B cell (primary cell): Measurements from ENCODE around the gene NKTR. TPM values are rescaled to one million over a fixed set of nuclear protein-coding genes. Genes with fewer than 3 reads are reported as not detected.

Experiments
- ATAC-seq: fragments of 200-7000 bp; cut with Tn5 transposase; one replicate; pipeline ENCODE4 v1.10.0; 2021; ENCODE audit warnings: low read depth, mild to moderate bottlenecking, moderate number of reproducible peaks, moderate library complexity
- CTCF ChIA-PET: fragments of 350-600 bp; sonication (Branson Sonifier 250); formaldehyde crosslinking; loops from one replicate; lab custom pipeline; 2021; ENCODE audit warnings: antibody characterized with exemption, inconsistent platforms; lab: Charles Lee
- POLR2A ChIA-PET: fragments of 350-600 bp; sonication (Branson Sonifier 250); formaldehyde crosslinking; loops from one replicate; lab custom pipeline; 2021; ENCODE audit warnings: antibody characterized with exemption; lab: Charles Lee
- DNase-seq: peaks from one replicate; pipeline ENCODE4 v3.0.0; 2013
- H2AFZ ChIP-seq: 2 replicates; pipeline ENCODE4 v1.6.1; 2012; ENCODE audit warnings: mild to moderate bottlenecking, low read depth, low read length; ENCODE audit not compliant: insufficient read depth, poor library complexity, severe bottlenecking
- H3K27ac ChIP-seq, 2 donors: 1 replicate in 1 of 2; 2 replicates in 1 of 2; pipeline ENCODE4 v1.5.1; 2012 to 2013; ENCODE audit warnings: low read length in 2 of 2, mild to moderate bottlenecking in 2 of 2, moderate library complexity in 1 of 2
- H3K27me3 ChIP-seq, 4 experiments: fragments of 200-600 bp in 1 of 4; sonication (generic) in 1 of 4; replicated peaks in 1 of 4; 1 replicate in 2 of 4; 2 replicates in 2 of 4; pipeline versions ENCODE4 v1.6.1 to v1.7.0; 2013 to 2016; ENCODE audit warnings: low read length in 3 of 4, mild to moderate bottlenecking in 2 of 4, mixed read lengths in 1 of 4, moderate library complexity in 1 of 4; ENCODE audit not compliant: insufficient read depth in 4 of 4, control insufficient read depth in 3 of 4; ENCODE audit errors: control extremely low read depth in 1 of 4
- H3K36me3 ChIP-seq, 2 experiments: replicated peaks in 1 of 2; 1 replicate in 1 of 2; 2 replicates in 1 of 2; pipeline versions ENCODE4 v1.6.1 to v1.7.1; 2013; ENCODE audit warnings: low read length in 1 of 2; ENCODE audit not compliant: insufficient read depth in 2 of 2, control insufficient read depth in 1 of 2; ENCODE audit errors: control extremely low read depth in 1 of 2, extremely low read depth in 1 of 2
- H3K4me1 ChIP-seq, 2 donors: fragments of 200-600 bp in 1 of 2; sonication (generic) in 1 of 2; 1 replicate in 1 of 2; 2 replicates in 1 of 2; pipeline versions ENCODE4 v1.5.1 to v1.6.1; 2013 to 2017; ENCODE audit warnings: low read length in 2 of 2; ENCODE audit not compliant: control insufficient read depth in 2 of 2, insufficient read depth in 2 of 2
- H3K4me2 ChIP-seq: replicated peaks from 2 replicates; pipeline ENCODE3; 2012; ENCODE audit warnings: mild to moderate bottlenecking, low read depth, low read length; ENCODE audit not compliant: poor library complexity, severe bottlenecking
- H3K4me3 ChIP-seq, 5 experiments: fragments of 200-600 bp in 1 of 5; sonication (generic) in 1 of 5; 1 replicate in 3 of 5; 2 replicates in 2 of 5; pipeline versions ENCODE4 v1.5.1 to v1.7.0; 2011 to 2016; ENCODE audit warnings: low read length in 4 of 5, mild to moderate bottlenecking in 4 of 5, low read depth in 2 of 5, control low read depth in 1 of 5, moderate library complexity in 1 of 5; ENCODE audit not compliant: insufficient read depth in 1 of 5; ENCODE audit errors: control extremely low read depth in 1 of 5, extremely low read depth in 1 of 5
- H3K79me2 ChIP-seq: fragments of 200-600 bp; sonication (generic); one replicate; pipeline ENCODE4 v1.6.0; 2016; ENCODE audit warnings: low read length; ENCODE audit not compliant: control insufficient read depth, insufficient read depth
- H3K9ac ChIP-seq: fragments of 200-600 bp; sonication (generic); 2 replicates; pipeline ENCODE4 v1.6.1; 2017; ENCODE audit warnings: mild to moderate bottlenecking, low read length, moderate library complexity
- H3K9me3 ChIP-seq, 3 donors: one replicate each; pipeline versions ENCODE4 v1.6.1 to v1.7.1; 2013; ENCODE audit warnings: low read length in 2 of 3; ENCODE audit not compliant: control insufficient read depth in 2 of 3, insufficient read depth in 1 of 3; ENCODE audit errors: control extremely low read depth in 1 of 3
- H4K20me1 ChIP-seq: 2 replicates; pipeline ENCODE4 v1.6.0; 2012; ENCODE audit warnings: mild to moderate bottlenecking, low read length; ENCODE audit not compliant: insufficient read depth, control insufficient read depth, poor library complexity, severe bottlenecking
- H3K27ac Mint-ChIP-seq: one replicate; pipeline ENCODE4 v1.8.0; 2021; ENCODE audit warnings: mixed read lengths
- H3K27me3 Mint-ChIP-seq: one replicate; pipeline ENCODE4 v1.8.0; 2021; ENCODE audit warnings: mixed read lengths
- H3K4me1 Mint-ChIP-seq: one replicate; pipeline ENCODE4 v1.8.0; 2021; ENCODE audit warnings: mixed read lengths
- H3K4me3 Mint-ChIP-seq: one replicate; pipeline ENCODE4 v1.8.0; 2021; ENCODE audit warnings: mixed read lengths
- H3K9me3 Mint-ChIP-seq: one replicate; pipeline ENCODE4 v1.8.0; 2022; ENCODE audit warnings: mixed read lengths; ENCODE audit not compliant: insufficient read depth
- EZH2 ChIP-seq: IDR thresholded peaks from 2 replicates; pipeline ENCODE4 v1.6.1; 2012; ENCODE audit warnings: borderline replicate concordance, low read depth, mild to moderate bottlenecking, moderate library complexity, low read length; ENCODE audit not compliant: insufficient read depth, poor library complexity, severe bottlenecking
- WGBS: methylation state at CpG from one replicate; pipeline ENCODE4 v1.1.5; 2013; ENCODE audit warnings: missing lambda C conversion rate; ENCODE audit not compliant: insufficient coverage; 5-methylcytosine and 5-hydroxymethylcytosine counted together
- intact Hi-C: fragments of 100-400 bp; cut with micrococcal nuclease; formaldehyde crosslinking; loops from one replicate; pipeline ENCODE4 v1.10.0; 2022
- polyA plus RNA-seq: library from polyadenylated mRNA; depleted of rRNA; stranded (reverse); fragments of >200 nt; gene quantifications from 2 replicates; pipeline ENCODE4 v1.2.3, GENCODE V29; 2012
- total RNA-seq, 2 donors: library from RNA; stranded (reverse); fragments of 120-200 nt in 1 of 2; gene quantifications; 1 replicate in 1 of 2; 2 replicates in 1 of 2; pipeline versions ENCODE4 v1.2.3 to v1.2.4, GENCODE V29; 2013 to 2022
- TF ChIP-seq, protein P1 (sequence below): fragments of 200-600 bp; IDR thresholded peaks from one replicate; pipeline ENCODE4 v1.8.0; 2022; ENCODE audit warnings: antibody characterized with exemption, mild to moderate bottlenecking

Gene NKTR
- total and polyA plus RNA-seq, 2 donors (not counting 1 experiment from before 2014, with no cell fraction given): 58.0 to 227 TPM

GRCh38 chr3:42633544-42633943 lies 33.1 kb downstream of the NKTR start:
- ATAC-seq: no peak
- no peak overlapping the region for H3K4me3 Mint-ChIP-seq

DNA sequence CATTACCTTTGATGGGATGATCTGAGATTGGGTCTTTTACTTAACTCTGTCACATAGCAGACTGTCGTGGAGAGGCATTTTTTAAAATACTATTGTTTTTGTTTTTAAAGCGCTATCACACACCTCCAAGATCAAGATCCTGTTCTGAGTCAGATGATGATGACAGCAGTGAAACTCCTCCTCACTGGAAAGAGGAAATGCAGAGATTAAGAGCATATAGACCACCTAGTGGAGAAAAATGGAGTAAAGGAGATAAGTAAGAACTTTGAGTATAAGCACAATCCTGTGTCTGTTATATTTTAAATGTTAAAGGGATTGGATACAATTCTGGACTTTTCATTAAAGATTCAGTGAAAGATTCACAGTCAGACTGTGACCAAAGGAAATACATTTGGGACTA lies 34.6 kb downstream of the NKTR start:
- no peak overlapping the region for H3K4me2 ChIP-seq
- no peak overlapping the region for H2AFZ ChIP-seq
- H3K9ac ChIP-seq: no peak overlapping the region
- WGBS: no CpG with 5 or more reads among the region's 2 CpGs
- H3K79me2 ChIP-seq: no peaks in the 10 kb centered on the region
- ChIA-PET CTCF (interaction anchor here (3.0 kb wide), 1 partner anchor 63 kb away, joined by 8 read pairs; no protein-coding TSS in a partner anchor), POLR2A (no interaction called here)
- no peaks in the 10 kb centered on the region for H4K20me1 ChIP-seq
- TF ChIP-seq, protein P1, sequence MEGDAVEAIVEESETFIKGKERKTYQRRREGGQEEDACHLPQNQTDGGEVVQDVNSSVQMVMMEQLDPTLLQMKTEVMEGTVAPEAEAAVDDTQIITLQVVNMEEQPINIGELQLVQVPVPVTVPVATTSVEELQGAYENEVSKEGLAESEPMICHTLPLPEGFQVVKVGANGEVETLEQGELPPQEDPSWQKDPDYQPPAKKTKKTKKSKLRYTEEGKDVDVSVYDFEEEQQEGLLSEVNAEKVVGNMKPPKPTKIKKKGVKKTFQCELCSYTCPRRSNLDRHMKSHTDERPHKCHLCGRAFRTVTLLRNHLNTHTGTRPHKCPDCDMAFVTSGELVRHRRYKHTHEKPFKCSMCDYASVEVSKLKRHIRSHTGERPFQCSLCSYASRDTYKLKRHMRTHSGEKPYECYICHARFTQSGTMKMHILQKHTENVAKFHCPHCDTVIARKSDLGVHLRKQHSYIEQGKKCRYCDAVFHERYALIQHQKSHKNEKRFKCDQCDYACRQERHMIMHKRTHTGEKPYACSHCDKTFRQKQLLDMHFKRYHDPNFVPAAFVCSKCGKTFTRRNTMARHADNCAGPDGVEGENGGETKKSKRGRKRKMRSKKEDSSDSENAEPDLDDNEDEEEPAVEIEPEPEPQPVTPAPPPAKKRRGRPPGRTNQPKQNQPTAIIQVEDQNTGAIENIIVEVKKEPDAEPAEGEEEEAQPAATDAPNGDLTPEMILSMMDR: peak; percentile 54
- TF ChIP-seq EZH2: no peak
- H3K4me3 ChIP-seq: no peak overlapping the region
- H3K9me3 ChIP-seq: no peaks in the 10 kb centered on the region
- Mint-ChIP-seq H3K9me3 (no peaks in the 10 kb centered on the region), H3K4me1 (no peaks in the 10 kb centered on the region), H3K27me3 (no peaks in the 10 kb centered on the region), H3K4me3 (no peak overlapping the region), H3K27ac (no peak overlapping the region)
- peak; percentile 78 for ATAC-seq
- peak; percentile 61 for DNase-seq
- H3K27ac ChIP-seq: no peak overlapping the region
- H3K4me1 ChIP-seq: no peaks in the 10 kb centered on the region
- H3K36me3 ChIP-seq: peaks cover 44 to 92% of the 10 kb centered on the region in 2 experiments
- no peaks in the 10 kb centered on the region for H3K27me3 ChIP-seq
- intact Hi-C loops: loop anchor here (1.0 to 2.0 kb wide), 2 partner anchors 53 to 62 kb away; no protein-coding TSS in a partner anchor

More at GRCh38 chr3:42633544-42633943, 33.1 kb downstream of the NKTR start:
- no peak for TF ChIP-seq EZH2
- TF ChIP-seq, protein P1: no peak
- H3K27ac ChIP-seq: no peak overlapping the region
- H3K27me3 Mint-ChIP-seq: no peaks in the 10 kb centered on the region
- intact Hi-C loops: no loop called here
- H3K27me3 ChIP-seq: no peaks in the 10 kb centered on the region
- H4K20me1 ChIP-seq: no peaks in the 10 kb centered on the region
- H3K9me3 ChIP-seq: no peaks in the 10 kb centered on the region
- no peaks in the 10 kb centered on the region for H3K9me3 Mint-ChIP-seq
- no peaks in the 10 kb centered on the region for H3K4me1 Mint-ChIP-seq
- no peak overlapping the region for H2AFZ ChIP-seq
- H3K4me2 ChIP-seq: no peak overlapping the region
- POLR2A ChIA-PET: no interaction called here
- H3K4me3 ChIP-seq: no peak overlapping the region
- no peak overlapping the region for H3K27ac Mint-ChIP-seq
- 100% methylated on average over 2 of the region's 6 CpGs for WGBS
- CTCF ChIA-PET: interaction anchor here (1.9 kb wide), 1 partner anchor 52 kb away, joined by 10 read pairs; the partner anchor contains the start of gene SEC22C
- H3K36me3 ChIP-seq: peaks cover 37 to 83% of the 10 kb centered on the region in 2 experiments
- H3K9ac ChIP-seq: no peak overlapping the region
- DNase-seq: no peak
- no peaks in the 10 kb centered on the region for H3K4me1 ChIP-seq
- no peaks in the 10 kb centered on the region for H3K79me2 ChIP-seq
